ENCODE data around the gene CCDC185. TPM values are rescaled to one million over a fixed set of nuclear protein-coding genes. Genes with fewer than 3 reads are reported as not detected.

Gene CCDC185
- total RNA-seq, 1 experiment from 2014 or later: not detected

DNA sequence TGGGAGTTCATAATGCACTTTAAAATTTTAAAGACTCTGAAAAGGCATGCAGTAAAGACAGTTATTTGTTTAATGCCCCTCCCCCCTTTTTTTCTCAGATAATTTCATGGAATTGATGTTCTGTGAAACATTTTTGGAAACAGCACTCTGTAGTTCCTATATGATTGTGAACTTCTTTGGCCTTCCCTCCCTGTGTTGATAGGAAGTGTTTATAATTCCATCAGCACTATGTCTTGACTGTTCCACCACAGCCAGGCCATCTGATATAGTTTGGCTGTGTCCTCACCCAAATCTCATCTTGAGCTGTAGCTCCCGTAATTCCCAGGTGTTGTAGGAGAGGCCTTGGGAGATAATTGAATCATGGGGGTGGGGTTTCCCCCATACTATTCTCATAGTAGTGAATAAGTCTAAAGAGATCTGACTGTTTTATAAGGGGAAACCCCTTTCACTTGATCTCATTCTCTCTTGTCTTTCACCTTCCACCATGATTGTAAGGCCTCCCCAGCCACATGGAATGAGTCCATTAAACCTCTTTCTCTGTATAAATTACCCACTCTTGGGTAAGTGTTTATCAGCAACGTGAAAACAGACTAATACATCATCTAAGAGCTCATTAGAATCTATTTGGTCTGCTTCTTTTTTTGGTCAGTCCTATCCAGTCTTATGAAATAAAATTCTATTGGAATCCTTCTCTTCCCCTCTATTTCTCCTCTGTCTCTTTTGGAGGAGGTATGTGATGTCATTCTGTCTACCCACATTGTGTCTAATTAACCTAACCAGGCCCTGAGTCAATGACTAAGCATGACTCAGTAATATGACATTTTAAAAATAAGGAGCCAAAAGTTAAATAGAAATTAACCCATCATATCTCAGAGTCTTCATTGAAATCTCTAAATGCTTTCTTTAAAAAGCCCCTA, 8.9 kb downstream of the CCDC185 start:
- Histone ChIP-seq H3K9ac (ENCODE audit: low read length) (no peak overlapping the region), H3K4me1 (ENCODE audit: low read length) (no peaks in the 10 kb centered on the region), H3K79me2 (ENCODE audit: low read length) (no peaks in the 10 kb centered on the region), H2AFZ (ENCODE audit: low read length) (no peak overlapping the region), H4K20me1 (ENCODE audit: insufficient read depth, low read depth, low read length) (no peaks in the 10 kb centered on the region), H3K36me3 (ENCODE audit: insufficient read depth, low read length) (no peaks in the 10 kb centered on the region), H3K27me3 (ENCODE audit: low read length) (no peaks in the 10 kb centered on the region; the same call in 1 of the 2 replicates), H3K27ac (ENCODE audit: low read length) (no peak overlapping the region), H3K9me2 (replicated peaks; ENCODE audit: insufficient read depth, low read length) (no peaks in the 10 kb centered on the region), H3K4me2 (ENCODE audit: low read depth, low read length, poor library complexity, severe bottlenecking) (no peak overlapping the region), H3K4me3 (ENCODE audit: low read length) (no peak overlapping the region), H3K9me3 (ENCODE audit: low read length) (no peaks in the 10 kb centered on the region)
- DNase-seq: no peak

DNA sequence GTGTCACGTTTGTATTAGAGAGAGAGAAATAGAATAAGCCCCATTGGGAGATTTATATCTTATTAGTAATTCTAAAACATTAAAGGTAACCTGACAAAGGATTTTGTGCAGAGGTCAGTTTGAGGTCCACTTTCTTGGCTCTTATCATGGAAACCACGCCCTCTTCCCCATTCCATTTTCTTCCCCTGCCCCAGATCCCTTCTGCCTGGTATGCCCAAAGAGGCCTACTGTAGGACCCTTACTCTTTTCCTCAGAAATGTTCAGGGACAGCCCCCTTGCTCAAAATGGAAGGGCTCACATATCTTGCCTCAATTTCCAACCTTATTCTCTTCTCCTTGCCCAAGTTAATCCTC, 9.6 kb downstream of the CCDC185 start:
- H3K4me2 ChIP-seq (ENCODE audit: low read depth, low read length, poor library complexity, severe bottlenecking): no peak overlapping the region
- H3K27me3 ChIP-seq (ENCODE audit: low read length): no peaks in the 10 kb centered on the region; the same call in 1 of the 2 replicates
- no peaks in the 10 kb centered on the region for H3K79me2 ChIP-seq (ENCODE audit: low read length)
- H3K9me3 ChIP-seq (ENCODE audit: low read length): no peaks in the 10 kb centered on the region
- H2AFZ ChIP-seq (ENCODE audit: low read length): no peak overlapping the region
- H3K36me3 ChIP-seq (ENCODE audit: insufficient read depth, low read length): no peaks in the 10 kb centered on the region
- no peak overlapping the region for H3K27ac ChIP-seq (ENCODE audit: low read length)
- no peaks in the 10 kb centered on the region for H3K4me1 ChIP-seq (ENCODE audit: low read length)
- no peaks in the 10 kb centered on the region for H3K9me2 ChIP-seq (replicated peaks; ENCODE audit: insufficient read depth, low read length)
- no peak overlapping the region for H3K9ac ChIP-seq (ENCODE audit: low read length)
- no peak for DNase-seq
- no peaks in the 10 kb centered on the region for H4K20me1 ChIP-seq (ENCODE audit: insufficient read depth, low read depth, low read length)
- no peak overlapping the region for H3K4me3 ChIP-seq (ENCODE audit: low read length)

DNA sequence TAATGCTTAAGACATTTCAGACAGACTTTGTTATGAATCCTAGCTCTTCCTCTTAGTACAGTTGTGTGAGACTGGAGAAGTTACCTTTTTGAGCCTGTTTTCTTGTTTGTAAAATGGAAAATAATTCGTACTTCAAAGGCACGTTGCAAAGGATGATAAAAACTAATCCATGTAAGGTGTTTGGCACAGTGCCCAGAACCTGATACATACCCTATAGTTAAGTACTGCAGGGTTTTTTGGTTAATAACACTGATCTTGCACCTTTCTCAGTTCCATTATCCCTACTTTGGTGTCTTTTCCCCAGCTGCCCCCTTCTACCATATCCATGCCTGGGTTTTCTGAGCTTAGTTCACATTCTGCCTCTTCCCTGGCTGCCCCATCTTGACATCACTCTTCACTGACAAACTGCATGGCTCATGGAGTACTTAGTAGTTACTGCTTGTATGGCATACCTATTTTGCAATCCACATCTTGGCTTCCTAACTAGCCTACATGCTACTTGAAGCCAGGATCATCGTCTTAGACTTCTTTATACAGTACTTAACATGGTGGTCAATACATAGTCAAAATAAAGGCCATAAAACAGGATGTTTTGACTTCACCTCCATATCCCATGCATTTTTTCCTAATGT, 10.1 kb downstream of the CCDC185 start:
- Histone ChIP-seq H3K36me3 (ENCODE audit: insufficient read depth, low read length) (no peaks in the 10 kb centered on the region), H3K9ac (ENCODE audit: low read length) (no peak overlapping the region), H2AFZ (ENCODE audit: low read length) (no peak overlapping the region), H4K20me1 (ENCODE audit: insufficient read depth, low read depth, low read length) (no peaks in the 10 kb centered on the region), H3K4me1 (ENCODE audit: low read length) (no peaks in the 10 kb centered on the region), H3K4me3 (ENCODE audit: low read length) (no peak overlapping the region), H3K4me2 (ENCODE audit: low read depth, low read length, poor library complexity, severe bottlenecking) (no peak overlapping the region), H3K9me2 (replicated peaks; ENCODE audit: insufficient read depth, low read length) (no peaks in the 10 kb centered on the region), H3K9me3 (ENCODE audit: low read length) (no peaks in the 10 kb centered on the region), H3K27me3 (ENCODE audit: low read length) (no peaks in the 10 kb centered on the region; the same call in 1 of the 2 replicates), H3K79me2 (ENCODE audit: low read length) (no peaks in the 10 kb centered on the region), H3K27ac (ENCODE audit: low read length) (no peak overlapping the region)
- no peak for DNase-seq

DNA sequence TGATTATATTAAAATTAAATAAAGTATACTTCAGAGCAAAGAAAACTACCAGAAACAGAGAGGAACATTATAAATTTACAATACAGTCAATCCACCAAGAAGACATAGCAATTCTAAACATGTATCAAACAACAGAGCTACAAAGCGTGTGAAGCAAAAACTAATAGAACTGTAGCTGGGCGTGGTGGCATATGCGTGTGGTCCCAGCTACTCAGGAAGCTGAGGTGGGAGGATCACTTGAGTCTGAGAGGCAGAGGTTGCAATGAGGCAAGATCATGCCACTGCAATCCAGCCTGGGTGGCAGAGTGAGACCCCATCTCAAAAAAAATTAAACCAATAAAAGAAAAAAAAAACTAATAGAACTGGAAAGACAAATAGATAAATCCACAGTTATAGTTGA, 12.3 kb downstream of the CCDC185 start:
- Histone ChIP-seq H2AFZ (ENCODE audit: low read length) (no peak overlapping the region), H3K4me2 (ENCODE audit: low read depth, low read length, poor library complexity, severe bottlenecking) (no peak overlapping the region), H3K27ac (ENCODE audit: low read length) (no peak overlapping the region), H3K4me1 (ENCODE audit: low read length) (no peaks in the 10 kb centered on the region), H3K9ac (ENCODE audit: low read length) (no peak overlapping the region), H3K27me3 (ENCODE audit: low read length) (no peaks in the 10 kb centered on the region; the same call in 1 of the 2 replicates), H3K79me2 (ENCODE audit: low read length) (no peaks in the 10 kb centered on the region), H3K4me3 (ENCODE audit: low read length) (no peak overlapping the region), H4K20me1 (ENCODE audit: insufficient read depth, low read depth, low read length) (no peaks in the 10 kb centered on the region), H3K9me3 (ENCODE audit: low read length) (no peaks in the 10 kb centered on the region), H3K36me3 (ENCODE audit: insufficient read depth, low read length) (no peaks in the 10 kb centered on the region), H3K9me2 (replicated peaks; ENCODE audit: insufficient read depth, low read length) (no peaks in the 10 kb centered on the region)
- DNase-seq: no peak

DNA sequence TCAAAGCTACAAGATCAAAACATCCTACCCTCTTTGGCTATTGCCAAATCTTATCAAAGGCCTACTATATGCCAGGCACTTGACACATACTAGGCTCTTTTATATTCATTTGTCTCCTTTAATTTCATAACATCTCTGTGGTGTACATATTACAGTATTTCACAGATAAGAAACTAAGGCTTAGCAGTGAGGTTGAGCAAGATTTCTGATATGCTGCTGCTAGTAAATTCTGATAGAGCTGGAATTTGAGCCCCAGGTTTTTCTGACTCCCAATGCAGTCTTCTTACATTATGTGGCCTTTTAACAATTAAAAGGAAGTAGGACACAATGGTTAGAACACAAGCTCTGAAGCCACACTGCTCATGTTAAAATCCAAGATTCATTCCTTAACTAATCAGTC, 16.8 kb downstream of the CCDC185 start:
- Histone ChIP-seq H3K4me3 (ENCODE audit: low read length) (no peak overlapping the region), H3K9me3 (ENCODE audit: low read length) (no peaks in the 10 kb centered on the region), H2AFZ (ENCODE audit: low read length) (no peak overlapping the region), H3K79me2 (ENCODE audit: low read length) (no peaks in the 10 kb centered on the region), H3K9me2 (replicated peaks; ENCODE audit: insufficient read depth, low read length) (no peaks in the 10 kb centered on the region), H3K27me3 (ENCODE audit: low read length) (no peaks in the 10 kb centered on the region; the same call in 1 of the 2 replicates), H3K4me2 (ENCODE audit: low read depth, low read length, poor library complexity, severe bottlenecking) (no peak overlapping the region), H4K20me1 (ENCODE audit: insufficient read depth, low read depth, low read length) (no peaks in the 10 kb centered on the region), H3K27ac (ENCODE audit: low read length) (no peak overlapping the region), H3K9ac (ENCODE audit: low read length) (no peak overlapping the region), H3K4me1 (ENCODE audit: low read length) (peaks cover 6% of the 10 kb centered on the region), H3K36me3 (ENCODE audit: insufficient read depth, low read length) (no peaks in the 10 kb centered on the region)
- no peak for DNase-seq

DNA sequence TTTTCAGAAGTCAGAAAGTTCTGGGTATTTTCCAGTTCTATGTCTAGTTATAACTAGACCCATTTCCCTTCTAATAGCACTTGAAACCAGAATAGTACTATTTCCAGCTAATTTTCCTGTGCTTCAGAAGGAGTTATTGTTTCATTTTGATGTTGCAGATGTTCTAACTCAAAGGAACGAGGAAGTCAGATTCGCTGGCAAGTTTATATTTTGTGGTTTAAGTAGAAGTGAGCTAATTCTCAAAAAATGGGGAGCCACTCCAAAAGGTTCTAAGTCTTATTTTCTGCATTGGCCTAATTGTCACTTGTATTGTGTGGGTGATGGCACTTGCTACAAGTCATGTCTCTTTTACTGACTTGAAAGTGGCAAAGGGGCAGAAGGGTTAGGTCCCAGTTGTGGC, 18.1 kb downstream of the CCDC185 start:
- H4K20me1 ChIP-seq (ENCODE audit: insufficient read depth, low read depth, low read length): no peaks in the 10 kb centered on the region
- no peaks in the 10 kb centered on the region for H3K36me3 ChIP-seq (ENCODE audit: insufficient read depth, low read length)
- no peaks in the 10 kb centered on the region for H3K79me2 ChIP-seq (ENCODE audit: low read length)
- H3K4me1 ChIP-seq (ENCODE audit: low read length): peaks cover 6% of the 10 kb centered on the region
- no peak overlapping the region for H3K9ac ChIP-seq (ENCODE audit: low read length)
- H2AFZ ChIP-seq (ENCODE audit: low read length): no peak overlapping the region
- H3K9me3 ChIP-seq (ENCODE audit: low read length): no peaks in the 10 kb centered on the region
- no peaks in the 10 kb centered on the region; the same call in 1 of the 2 replicates for H3K27me3 ChIP-seq (ENCODE audit: low read length)
- no peaks in the 10 kb centered on the region for H3K9me2 ChIP-seq (replicated peaks; ENCODE audit: insufficient read depth, low read length)
- no peak overlapping the region for H3K27ac ChIP-seq (ENCODE audit: low read length)
- H3K4me3 ChIP-seq (ENCODE audit: low read length): no peak overlapping the region
- DNase-seq: no peak
- no peak overlapping the region for H3K4me2 ChIP-seq (ENCODE audit: low read depth, low read length, poor library complexity, severe bottlenecking)

DNA sequence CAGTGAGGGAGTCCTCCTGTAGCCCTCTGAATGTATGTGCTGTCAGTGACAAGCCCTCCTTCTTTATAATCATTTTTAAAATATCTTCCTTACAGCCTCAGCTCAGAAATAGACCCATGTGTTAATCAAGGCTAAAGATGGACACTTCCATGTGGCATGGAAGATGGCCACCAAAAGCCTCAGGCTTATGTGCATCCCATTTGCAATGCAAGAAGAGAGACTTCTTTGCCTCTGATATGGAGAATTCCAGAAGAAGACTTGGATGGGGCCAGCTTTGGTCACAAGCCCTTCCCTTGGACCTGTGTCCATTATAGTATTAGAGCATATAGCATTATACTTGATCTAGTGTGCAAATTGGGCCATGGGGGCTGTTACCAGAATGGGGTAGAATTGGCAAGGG, 18.5 kb downstream of the CCDC185 start:
- no peak overlapping the region for H3K4me2 ChIP-seq (ENCODE audit: low read depth, low read length, poor library complexity, severe bottlenecking)
- DNase-seq: no peak
- H3K4me1 ChIP-seq (ENCODE audit: low read length): peaks cover 6% of the 10 kb centered on the region
- H3K9me2 ChIP-seq (replicated peaks; ENCODE audit: insufficient read depth, low read length): no peaks in the 10 kb centered on the region
- no peaks in the 10 kb centered on the region for H3K9me3 ChIP-seq (ENCODE audit: low read length)
- H2AFZ ChIP-seq (ENCODE audit: low read length): no peak overlapping the region
- H3K27ac ChIP-seq (ENCODE audit: low read length): no peak overlapping the region
- no peaks in the 10 kb centered on the region for H3K36me3 ChIP-seq (ENCODE audit: insufficient read depth, low read length)
- no peak overlapping the region for H3K4me3 ChIP-seq (ENCODE audit: low read length)
- no peaks in the 10 kb centered on the region for H4K20me1 ChIP-seq (ENCODE audit: insufficient read depth, low read depth, low read length)
- no peaks in the 10 kb centered on the region for H3K27me3 ChIP-seq (ENCODE audit: low read length)
- H3K9ac ChIP-seq (ENCODE audit: low read length): no peak overlapping the region
- H3K79me2 ChIP-seq (ENCODE audit: low read length): no peaks in the 10 kb centered on the region

DNA sequence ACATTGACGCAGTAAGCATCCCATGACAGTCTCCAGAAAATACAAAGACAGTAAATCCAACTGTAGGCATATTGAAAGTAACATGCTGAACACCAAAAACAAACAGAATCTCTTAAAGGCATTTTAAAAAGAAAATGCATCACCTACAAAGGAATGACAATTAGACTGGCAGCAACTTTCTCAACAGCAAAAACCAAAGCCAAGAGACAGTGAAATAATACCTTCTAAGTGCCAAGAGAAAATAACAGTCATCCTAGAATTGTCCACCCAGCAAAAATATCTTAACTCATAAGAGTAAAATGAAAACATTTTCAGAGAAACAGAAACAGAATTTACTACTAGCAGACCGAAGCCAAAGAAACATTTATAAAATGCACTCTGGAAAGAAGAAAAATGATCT, 20.0 kb downstream of the CCDC185 start:
- DNase-seq: no peak
- no peaks in the 10 kb centered on the region for H4K20me1 ChIP-seq (ENCODE audit: insufficient read depth, low read depth, low read length)
- H3K4me2 ChIP-seq (ENCODE audit: low read depth, low read length, poor library complexity, severe bottlenecking): no peak overlapping the region
- no peak overlapping the region for H3K27ac ChIP-seq (ENCODE audit: low read length)
- no peaks in the 10 kb centered on the region for H3K27me3 ChIP-seq (ENCODE audit: low read length)
- no peaks in the 10 kb centered on the region for H3K36me3 ChIP-seq (ENCODE audit: insufficient read depth, low read length)
- H3K9ac ChIP-seq (ENCODE audit: low read length): no peak overlapping the region
- H3K9me3 ChIP-seq (ENCODE audit: low read length): no peaks in the 10 kb centered on the region
- H3K79me2 ChIP-seq (ENCODE audit: low read length): no peaks in the 10 kb centered on the region
- H3K4me3 ChIP-seq (ENCODE audit: low read length): no peak overlapping the region
- H2AFZ ChIP-seq (ENCODE audit: low read length): no peak overlapping the region
- H3K9me2 ChIP-seq (replicated peaks; ENCODE audit: insufficient read depth, low read length): no peaks in the 10 kb centered on the region
- peaks cover 6% of the 10 kb centered on the region for H3K4me1 ChIP-seq (ENCODE audit: low read length)
